ENCODE measurements around the gene TXNRD1. TPM values are rescaled to one million over a fixed set of nuclear protein-coding genes. Genes with fewer than 3 reads are reported as not detected.
A peak's percentile ranks its signal among the peaks of the same experiment; 100 is the strongest.

TXNRD1 gene
- polyA plus RNA-seq, 1 donor from 2014 or later = 26.0 TPM

DNA sequence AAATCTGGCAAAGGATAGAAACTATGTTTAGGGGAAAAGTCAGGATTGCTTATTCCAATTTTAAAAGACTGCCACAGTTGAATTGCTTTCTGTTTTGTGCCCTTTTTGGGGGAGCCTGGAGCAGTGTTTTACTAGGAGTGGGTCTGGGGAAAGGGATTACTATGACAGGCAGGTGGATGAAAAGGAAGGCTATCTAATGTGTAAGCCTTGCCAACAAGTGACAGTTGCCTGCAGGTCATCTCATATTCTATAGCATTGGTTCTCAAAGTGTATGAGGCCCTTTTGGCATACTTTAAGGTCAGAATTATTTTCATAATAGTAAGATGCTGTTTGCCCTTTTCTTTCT, 92.0 kb downstream of the TXNRD1 start:
- peaks cover 4% of the 10 kb centered on the region for H3K36me3 Mint-ChIP-seq
- H3K4me1 Mint-ChIP-seq = peaks cover 29 to 34% (median 34%) of the 10 kb centered on the region in 3 donors
- H3K27ac Mint-ChIP-seq = no peak overlapping the region
- H3K9me3 Mint-ChIP-seq = no peaks in the 10 kb centered on the region
- no peaks in the 10 kb centered on the region for H3K27me3 Mint-ChIP-seq
- peak overlapping the region in 1 of 4 donors; percentile 13 for H3K4me3 Mint-ChIP-seq

- H3K27ac Mint-ChIP-seq = no peak overlapping the region
- H3K4me1 Mint-ChIP-seq = peaks cover 11 to 25% (median 19%) of the 10 kb centered on the region in 3 donors
- no peaks in the 10 kb centered on the region for H3K27me3 Mint-ChIP-seq
- no peak overlapping the region for H3K4me3 Mint-ChIP-seq
- peaks cover 6% of the 10 kb centered on the region for H3K36me3 Mint-ChIP-seq
- no peaks in the 10 kb centered on the region for H3K9me3 Mint-ChIP-seq
Observed at GRCh38 chr12:104309446-104309993, 93.9 kb downstream of the TXNRD1 start.

GRCh38 chr12:104310751-104311633, 95.4 kb downstream of the TXNRD1 start:
- Mint-ChIP-seq H3K27me3 (no peaks in the 10 kb centered on the region), H3K4me1 (peaks cover 6 to 12% (median 8%) of the 10 kb centered on the region in 3 donors), H3K9me3 (no peaks in the 10 kb centered on the region), H3K4me3 (no peak overlapping the region), H3K36me3 (peaks cover 12% of the 10 kb centered on the region), H3K27ac (peak overlapping the region in 1 of 3 donors; percentile 19)

DNA sequence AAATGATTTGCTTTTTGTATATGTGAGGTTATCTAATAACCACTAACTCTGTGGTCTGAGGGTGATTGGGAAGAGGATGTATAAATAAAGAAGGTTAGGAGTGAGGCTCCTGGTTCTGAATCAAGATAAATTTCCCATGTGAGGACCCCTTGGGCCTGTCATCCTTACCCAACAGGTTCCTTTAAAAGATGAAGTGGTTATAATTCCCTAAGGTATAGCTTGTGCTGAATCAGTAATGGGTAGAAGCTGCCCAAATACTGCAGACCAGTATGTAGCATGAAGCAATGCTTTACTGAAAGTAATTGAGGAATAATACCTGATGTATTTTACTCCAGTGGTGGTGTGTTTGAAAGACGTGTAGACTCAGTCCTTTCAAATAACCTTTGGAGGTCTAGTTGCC, 96.6 kb downstream of the TXNRD1 start:
- no peaks in the 10 kb centered on the region for H3K9me3 Mint-ChIP-seq
- no peaks in the 10 kb centered on the region for H3K27me3 Mint-ChIP-seq
- H3K4me3 Mint-ChIP-seq = no peak overlapping the region
- H3K4me1 Mint-ChIP-seq = peaks cover 5 to 6% (median 6%) of the 10 kb centered on the region in 3 donors
- no peak overlapping the region for H3K27ac Mint-ChIP-seq
- peaks cover 10% of the 10 kb centered on the region for H3K36me3 Mint-ChIP-seq

DNA sequence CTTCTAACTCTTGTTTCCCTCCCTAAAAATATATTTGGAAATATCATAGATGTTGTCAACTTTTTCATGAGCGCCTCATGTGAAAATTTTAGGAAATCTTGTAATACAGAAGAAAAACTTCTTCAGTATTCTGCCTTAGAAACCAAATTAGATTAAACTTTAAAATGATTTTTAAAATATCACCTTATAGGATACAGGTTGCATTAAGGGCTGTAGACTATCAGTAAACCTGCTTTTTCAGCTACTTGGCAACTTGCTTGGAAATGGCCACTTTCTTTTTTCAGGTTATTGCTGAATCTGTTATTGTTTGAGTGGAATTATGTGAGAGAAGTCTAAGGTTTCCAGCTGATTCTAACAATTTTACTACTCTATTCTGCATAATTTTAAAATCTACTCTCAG, 97.1 kb downstream of the TXNRD1 start:
- Mint-ChIP-seq H3K36me3 (peaks cover 10% of the 10 kb centered on the region), H3K27me3 (no peaks in the 10 kb centered on the region), H3K9me3 (no peaks in the 10 kb centered on the region), H3K4me1 (peaks cover 2 to 6% (median 3%) of the 10 kb centered on the region in 3 donors), H3K4me3 (no peak overlapping the region), H3K27ac (no peak overlapping the region)

GRCh38 chr12:104313568-104314241, 98.1 kb downstream of the TXNRD1 start:
- no peak overlapping the region for H3K27ac Mint-ChIP-seq
- no peaks in the 10 kb centered on the region for H3K9me3 Mint-ChIP-seq
- no peaks in the 10 kb centered on the region for H3K27me3 Mint-ChIP-seq
- H3K36me3 Mint-ChIP-seq = peaks cover 8% of the 10 kb centered on the region
- H3K4me3 Mint-ChIP-seq = no peak overlapping the region
- peaks cover 2 to 6% (median 3%) of the 10 kb centered on the region in 3 donors for H3K4me1 Mint-ChIP-seq

- Mint-ChIP-seq H3K4me3 (no peak overlapping the region), H3K4me1 (peaks cover under 1 to 6% (median 2%) of the 10 kb centered on the region in 3 donors), H3K36me3 (peaks cover 8% of the 10 kb centered on the region), H3K27ac (no peak overlapping the region), H3K9me3 (no peaks in the 10 kb centered on the region), H3K27me3 (no peaks in the 10 kb centered on the region)
Observed at GRCh38 chr12:104314242-104314614, 98.6 kb downstream of the TXNRD1 start.

DNA sequence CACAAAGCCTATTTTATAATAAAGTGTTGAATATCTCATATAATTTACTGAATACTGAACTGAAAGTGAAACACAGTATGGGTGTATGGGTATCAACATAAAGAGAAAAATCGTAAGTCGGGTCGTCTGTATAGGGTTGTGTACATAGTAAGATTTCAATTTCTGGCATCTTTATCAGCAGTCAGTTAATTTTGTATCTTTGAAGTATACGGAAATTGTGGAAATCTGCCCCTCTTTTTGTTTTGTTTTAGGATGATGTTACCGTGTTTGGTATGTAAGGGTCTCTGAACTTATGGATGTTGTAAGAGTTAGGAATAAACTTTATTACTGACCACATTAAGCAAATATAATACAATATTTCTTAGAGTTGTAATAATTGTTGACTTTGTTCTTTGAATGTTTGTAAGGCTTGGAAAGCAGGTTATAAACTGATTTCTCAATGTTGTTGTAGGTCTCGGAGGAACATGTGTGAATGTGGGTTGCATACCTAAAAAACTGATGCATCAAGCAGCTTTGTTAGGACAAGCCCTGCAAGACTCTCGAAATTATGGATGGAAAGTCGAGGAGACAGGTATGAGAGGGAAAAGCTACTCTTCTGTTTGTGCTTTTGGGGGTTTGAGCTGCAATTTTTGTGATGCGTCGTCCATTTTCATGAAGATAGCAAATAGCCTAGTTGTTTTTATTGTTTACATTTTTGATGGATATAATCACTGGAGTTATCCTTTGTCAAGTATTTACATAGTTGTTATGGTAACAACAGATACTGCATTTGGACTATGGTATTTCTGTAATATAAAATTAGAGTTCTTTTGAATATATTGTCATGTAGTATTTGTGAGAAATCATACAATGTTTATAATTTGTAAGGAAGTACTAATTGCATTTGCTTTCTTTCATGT, 100.0 kb downstream of the TXNRD1 start:
- Mint-ChIP-seq H3K36me3 (peaks cover 8% of the 10 kb centered on the region), H3K4me3 (no peak overlapping the region), H3K4me1 (peaks cover 0 to 6% (median 0%) of the 10 kb centered on the region in 3 donors), H3K9me3 (no peaks in the 10 kb centered on the region), H3K27ac (peak overlapping the region in 1 of 3 donors; percentile 1), H3K27me3 (no peaks in the 10 kb centered on the region)

DNA sequence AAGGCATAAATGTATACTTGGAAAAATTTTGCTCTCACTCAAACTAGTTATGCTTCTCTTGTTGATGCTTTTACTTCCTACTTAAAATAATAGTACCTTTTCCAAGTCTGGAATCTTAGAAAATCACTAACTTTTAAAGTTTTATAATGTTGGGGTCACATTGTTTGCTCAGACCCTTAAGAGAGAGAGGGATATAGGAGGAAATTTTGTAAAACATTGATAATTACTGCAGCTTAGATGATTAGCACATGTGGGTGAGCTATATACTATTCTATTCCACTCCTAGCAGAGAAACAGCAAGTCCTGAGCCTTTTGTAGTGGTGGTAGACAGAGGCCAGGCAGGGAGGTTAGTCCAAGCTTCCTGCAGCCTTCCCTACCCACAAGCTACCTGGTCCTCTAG, 101.4 kb downstream of the TXNRD1 start:
- no peaks in the 10 kb centered on the region for H3K27me3 Mint-ChIP-seq
- H3K36me3 Mint-ChIP-seq = peaks cover 9% of the 10 kb centered on the region
- no peak overlapping the region for H3K27ac Mint-ChIP-seq
- H3K9me3 Mint-ChIP-seq = no peaks in the 10 kb centered on the region
- no peak overlapping the region for H3K4me3 Mint-ChIP-seq
- H3K4me1 Mint-ChIP-seq = peaks cover 0 to 6% (median 0%) of the 10 kb centered on the region in 3 donors

DNA sequence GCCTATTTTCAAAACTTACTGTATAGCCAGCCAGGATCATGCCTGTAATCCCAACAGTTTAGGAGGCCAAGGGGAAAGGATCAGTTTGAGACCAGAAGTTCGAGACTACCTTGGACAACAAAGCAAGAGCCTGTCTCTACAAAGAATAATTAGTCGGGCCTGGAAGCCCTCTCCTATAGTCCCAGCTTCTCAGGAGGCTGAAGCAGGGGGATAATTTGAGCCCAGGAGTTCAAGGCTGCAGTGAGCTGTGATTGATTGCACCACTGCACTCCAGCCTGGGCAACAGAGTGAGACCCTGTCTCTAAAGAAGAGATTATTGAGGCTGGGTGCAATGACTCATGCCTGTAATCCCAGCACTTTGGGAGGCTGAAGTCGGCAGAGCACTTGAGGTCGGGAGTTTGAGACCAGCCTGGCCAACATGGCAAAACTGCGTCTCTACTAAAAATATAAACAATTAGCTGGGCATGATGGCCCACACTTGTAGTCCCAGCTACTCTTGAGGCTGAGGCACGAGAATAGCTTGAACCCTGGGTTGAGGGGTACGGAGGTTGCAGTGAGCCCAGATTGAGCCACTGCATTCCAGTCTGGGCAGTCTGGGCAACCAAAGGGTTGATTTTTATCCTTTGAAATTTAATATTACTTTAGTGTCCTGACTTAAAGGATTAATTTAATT, 102.1 kb downstream of the TXNRD1 start:
- Mint-ChIP-seq H3K27me3 (no peaks in the 10 kb centered on the region), H3K9me3 (no peaks in the 10 kb centered on the region)

DNA sequence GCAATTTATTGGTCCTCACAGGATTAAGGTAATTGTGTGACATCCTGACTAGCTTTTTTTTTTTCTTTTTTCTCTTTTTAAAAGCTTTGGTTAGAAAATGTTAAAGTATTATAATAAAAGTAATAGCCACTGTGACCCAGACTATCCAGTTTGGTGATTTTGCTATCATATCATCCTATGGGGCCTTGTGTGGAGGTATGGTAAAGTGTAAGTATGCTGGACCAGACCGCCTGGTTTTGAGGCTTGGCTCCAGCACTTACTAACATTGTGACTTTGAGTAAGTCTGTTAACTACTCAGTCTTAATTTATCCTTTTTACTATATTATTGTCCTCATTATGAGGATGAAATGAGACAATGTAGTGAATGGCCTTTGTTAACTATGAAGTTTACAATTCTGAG, 103.4 kb downstream of the TXNRD1 start:
- H3K9me3 Mint-ChIP-seq = no peaks in the 10 kb centered on the region
- peaks cover 0 to 6% (median 0%) of the 10 kb centered on the region in 3 donors for H3K4me1 Mint-ChIP-seq

More for the DNA sequence above, 102.1 kb downstream of the TXNRD1 start:
- Mint-ChIP-seq H3K4me1 (peaks cover 0 to 6% (median 0%) of the 10 kb centered on the region in 3 donors), H3K36me3 (peaks cover 10% of the 10 kb centered on the region), H3K27ac (no peak overlapping the region), H3K4me3 (no peak overlapping the region)

GRCh38 chr12:104319918-104320626, 104.5 kb downstream of the TXNRD1 start:
- Mint-ChIP-seq H3K9me3 (no peaks in the 10 kb centered on the region), H3K4me1 (peaks cover 0 to 6% (median 0%) of the 10 kb centered on the region in 3 donors), H3K27me3 (no peaks in the 10 kb centered on the region), H3K27ac (no peak overlapping the region), H3K36me3 (peaks cover 13% of the 10 kb centered on the region), H3K4me3 (no peak overlapping the region)

More for the DNA sequence above, 103.4 kb downstream of the TXNRD1 start:
- no peak overlapping the region for H3K27ac Mint-ChIP-seq
- no peak overlapping the region for H3K4me3 Mint-ChIP-seq
- H3K27me3 Mint-ChIP-seq = no peaks in the 10 kb centered on the region
- H3K36me3 Mint-ChIP-seq = peaks cover 11% of the 10 kb centered on the region

GRCh38 chr12:104320627-104321024, 105.0 kb downstream of the TXNRD1 start:
- no peak overlapping the region for H3K4me3 Mint-ChIP-seq
- no peak overlapping the region for H3K27ac Mint-ChIP-seq
- H3K27me3 Mint-ChIP-seq = no peaks in the 10 kb centered on the region
- H3K4me1 Mint-ChIP-seq = peaks cover 0 to under 1% (median 0%) of the 10 kb centered on the region in 3 donors
- peaks cover 8% of the 10 kb centered on the region for H3K36me3 Mint-ChIP-seq
- no peaks in the 10 kb centered on the region for H3K9me3 Mint-ChIP-seq
